Activated CD4-positive, alpha-beta T cell treated with anti-CD3 and anti-CD28 coated beads, Interleukin-2, Interleukin-4, amounts not matched to agents 100 ng/mL and 50 ng/mL, durations not matched to agents 16 hours and 8 hours (primary cell): Measurements from ENCODE around the gene SRSF2.
"Not testable (repeated sequence)": the region's sequence is repeated elsewhere in the genome, so short reads cannot be mapped to it uniquely, and the experiment has no call there.

ENCODE experiments used
- DNase-seq: peaks from one replicate; pipeline ENCODE4 v3.0.0-alpha.2; 2020; ENCODE audit warnings: low spot score

Gene SRSF2

GRCh38 chr17:76720941-76721340, 16.2 kb downstream of the SRSF2 start:
- no peak for DNase-seq

GRCh38 chr17:76720211-76720610, 16.9 kb downstream of the SRSF2 start:
- DNase-seq, result no peak

- no peak for DNase-seq
These were observed 18.6 kb downstream of the SRSF2 start for GRCh38 chr17:76718516-76718915.

- DNase-seq, result no peak
These were observed 20.3 kb downstream of the SRSF2 start for GRCh38 chr17:76716839-76717215.

- DNase-seq, result no peak
These were observed 20.8 kb downstream of the SRSF2 start for GRCh38 chr17:76716146-76716838.

- no peak for DNase-seq
These were observed 21.7 kb downstream of the SRSF2 start for GRCh38 chr17:76715496-76715830.

GRCh38 chr17:76714822-76715495, 22.2 kb downstream of the SRSF2 start:
- peak; percentile 71 for DNase-seq

- DNase-seq, result no peak
These were observed 22.8 kb downstream of the SRSF2 start for GRCh38 chr17:76714336-76714735.

GRCh38 chr17:76713765-76714164, 23.4 kb downstream of the SRSF2 start:
- no peak for DNase-seq

GRCh38 chr17:76712321-76712720, 24.8 kb downstream of the SRSF2 start:
- DNase-seq, result not testable (repeated sequence)

- DNase-seq, result no peak
These were observed 26.1 kb downstream of the SRSF2 start, which contains the start of gene MXRA7 for GRCh38 chr17:76710863-76711611. TSS of gene MXRA7 (minus strand) at chr17:76710965. CDS start at chr17:76710946, 19 bp downstream.

GRCh38 chr17:76709951-76710862, 26.9 kb downstream of the SRSF2 start:
- not testable (repeated sequence) for DNase-seq

GRCh38 chr17:76709077-76709950, 27.8 kb downstream of the SRSF2 start:
- DNase-seq, result no peak

- no peak for DNase-seq
These were observed 28.9 kb downstream of the SRSF2 start for GRCh38 chr17:76707985-76708807.

- no peak for DNase-seq
These were observed 30.3 kb downstream of the SRSF2 start for GRCh38 chr17:76706817-76707216.

- no peak for DNase-seq
These were observed 32.3 kb downstream of the SRSF2 start for GRCh38 chr17:76704805-76705204.

- no peak for DNase-seq
These were observed 34.0 kb downstream of the SRSF2 start for GRCh38 chr17:76702941-76703637.

- no peak for DNase-seq
These were observed 35.1 kb downstream of the SRSF2 start for GRCh38 chr17:76702076-76702475.

- DNase-seq, result no peak
These were observed 35.6 kb downstream of the SRSF2 start for GRCh38 chr17:76701471-76701967.
